Hepatic stellate cell (primary cell): ENCODE results near the gene TCF25.

ENCODE experiments used
- DNase-seq: peaks from one replicate; pipeline ENCODE4 v3.0.0; 2011; ENCODE audit warnings: low spot score

The TCF25 gene

GRCh38 chr16:89844739-89845339 is 28.6 kb upstream of the TCF25 start:
- no peak for DNase-seq

- DNase-seq: no peak
Observed at GRCh38 chr16:89845417-89845816, 28.0 kb upstream of the TCF25 start.

- DNase-seq: no peak
Observed at GRCh38 chr16:89847051-89847939, 26.1 kb upstream of the TCF25 start.

GRCh38 chr16:89847940-89848297 is 25.5 kb upstream of the TCF25 start:
- DNase-seq: no peak

- DNase-seq: no peak
Observed at GRCh38 chr16:89848974-89849373, 24.4 kb upstream of the TCF25 start.

GRCh38 chr16:89853306-89853993 is 19.9 kb upstream of the TCF25 start:
- DNase-seq: no peak

GRCh38 chr16:89855301-89855945 is 18.0 kb upstream of the TCF25 start:
- DNase-seq: no peak

GRCh38 chr16:89855986-89856385 is 17.4 kb upstream of the TCF25 start:
- DNase-seq: no peak

- no peak for DNase-seq
Observed at GRCh38 chr16:89858973-89859614, 14.3 kb upstream of the TCF25 start.

- no peak for DNase-seq
Observed at GRCh38 chr16:89859615-89860007, 13.8 kb upstream of the TCF25 start.

- peak; percentile 88 for DNase-seq
Observed at GRCh38 chr16:89860747-89861304, 12.6 kb upstream of the TCF25 start.

- DNase-seq: no peak
Observed at GRCh38 chr16:89861648-89862047, 11.7 kb upstream of the TCF25 start.

- DNase-seq: no peak
Observed at GRCh38 chr16:89862732-89863131, 10.7 kb upstream of the TCF25 start.

- DNase-seq: no peak
Observed at GRCh38 chr16:89863741-89864526, 9.5 kb upstream of the TCF25 start.

GRCh38 chr16:89864527-89864820 is 8.9 kb upstream of the TCF25 start:
- no peak for DNase-seq

- no peak for DNase-seq
Observed at GRCh38 chr16:89867918-89868317, 5.5 kb upstream of the TCF25 start.

- DNase-seq: no peak
Observed at GRCh38 chr16:89869911-89870310, 3.5 kb upstream of the TCF25 start.

- no peak for DNase-seq
Observed at GRCh38 chr16:89870440-89870839, 3.0 kb upstream of the TCF25 start.

- DNase-seq: no peak
Observed at GRCh38 chr16:89871895-89872294, 1.5 kb upstream of the TCF25 start.

GRCh38 chr16:89873972-89874689 is 739 bp downstream of the TCF25 start:
- DNase-seq: peak; percentile 97
